GM12874 (cell line): ENCODE results near the gene DHFR2.

Experiments
- CTCF ChIP-seq: IDR thresholded peaks from 2 replicates; pipeline ENCODE4 v1.5.1; 2011; ENCODE audit warnings: low read depth, mild to moderate bottlenecking, control low read depth, low read length, moderate library complexity; ENCODE audit not compliant: insufficient read depth

Gene DHFR2

GRCh38 chr3:94064243-94064860 lies 1.6 kb upstream of the DHFR2 start:
- no peak for TF ChIP-seq CTCF

GRCh38 chr3:94063496-94064119 lies 892 bp upstream of the DHFR2 start:
- no peak for TF ChIP-seq CTCF

- no peak for TF ChIP-seq CTCF
Measured at GRCh38 chr3:94061297-94061696, 1.4 kb downstream of the DHFR2 start.

GRCh38 chr3:94050546-94050945 lies 12.2 kb downstream of the DHFR2 start:
- TF ChIP-seq CTCF = no peak

GRCh38 chr3:94049267-94049666 lies 13.4 kb downstream of the DHFR2 start:
- TF ChIP-seq CTCF = no peak

GRCh38 chr3:94046533-94046932 lies 16.2 kb downstream of the DHFR2 start:
- no peak for TF ChIP-seq CTCF

GRCh38 chr3:94043285-94043684 lies 19.4 kb downstream of the DHFR2 start:
- no peak for TF ChIP-seq CTCF
